Stimulated activated CD4-positive, alpha-beta T cell treated with anti-CD3 and anti-CD28 coated beads, Interleukin-2, amount 100 ng/mL, for 48 hours (primary cell): ENCODE data around the gene SLC35B2.

ENCODE experiments used
- DNase-seq, 2 donors: peaks; one replicate each; pipeline ENCODE4 v3.0.0-alpha.2; 2020

The SLC35B2 gene

GRCh38 chr6:44251576-44252524 is 5.5 kb downstream of the SLC35B2 start:
- no peak for DNase-seq

GRCh38 chr6:44250718-44251123 is 6.6 kb downstream of the SLC35B2 start:
- no peak for DNase-seq

GRCh38 chr6:44250067-44250717 is 7.1 kb downstream of the SLC35B2 start:
- no peak for DNase-seq

GRCh38 chr6:44249082-44249748 is 8.1 kb downstream of the SLC35B2 start:
- no peak for DNase-seq

GRCh38 chr6:44248579-44248978 is 8.7 kb downstream of the SLC35B2 start:
- no peak for DNase-seq

- DNase-seq: peak; percentile 76 to 86
Measured at GRCh38 chr6:44247338-44248302, 9.7 kb downstream of the SLC35B2 start.

- peak; percentile 91 to 95 for DNase-seq
Measured at GRCh38 chr6:44246663-44247337, 10.5 kb downstream of the SLC35B2 start, which contains the start of gene HSP90AB1. Gene HSP90AB1, plus strand, starts transcription at chr6:44247101. Its CDS starts 1,529 bp downstream, at chr6:44248630.

- peak; percentile 84 to 85 for DNase-seq
Measured at GRCh38 chr6:44245912-44246662, 11.2 kb downstream of the SLC35B2 start.

GRCh38 chr6:44245391-44245911 is 11.9 kb downstream of the SLC35B2 start:
- no peak for DNase-seq

GRCh38 chr6:44243345-44243744 is 14.0 kb downstream of the SLC35B2 start:
- DNase-seq: no peak

GRCh38 chr6:44238687-44239350 is 18.5 kb downstream of the SLC35B2 start:
- DNase-seq: no peak

GRCh38 chr6:44237813-44238433 is 19.4 kb downstream of the SLC35B2 start:
- DNase-seq: peak; percentile 75 to 78

- DNase-seq: peak; percentile 49 to 51
Measured at GRCh38 chr6:44237021-44237812, 20.1 kb downstream of the SLC35B2 start.

- DNase-seq: no peak
Measured at GRCh38 chr6:44235891-44236516, 21.3 kb downstream of the SLC35B2 start.

- no peak for DNase-seq
Measured at GRCh38 chr6:44235269-44235668, 22.1 kb downstream of the SLC35B2 start.

GRCh38 chr6:44234101-44235025 is 23.0 kb downstream of the SLC35B2 start:
- no peak for DNase-seq

GRCh38 chr6:44233567-44234100 is 23.7 kb downstream of the SLC35B2 start:
- no peak for DNase-seq
